ENCODE measurements around the gene RPL13A.
A peak's percentile ranks its signal among the peaks of the same experiment; 100 is the strongest.

Gene RPL13A

GRCh38 chr19:49503582-49503962, 16.2 kb downstream of the RPL13A start:
- Histone ChIP-seq H3K4me3 (no peak overlapping the region), H3K27ac (no peak overlapping the region), H3K9me3 (no peaks in the 10 kb centered on the region), H3K4me1 (peaks cover 0 to 22% (median 10%) of the 10 kb centered on the region in 4 donors), H3K36me3 (peaks cover 8 to 18% (median 17%) of the 10 kb centered on the region in 3 donors), H3K27me3 (no peaks in the 10 kb centered on the region)
- TF ChIP-seq, protein P1, sequence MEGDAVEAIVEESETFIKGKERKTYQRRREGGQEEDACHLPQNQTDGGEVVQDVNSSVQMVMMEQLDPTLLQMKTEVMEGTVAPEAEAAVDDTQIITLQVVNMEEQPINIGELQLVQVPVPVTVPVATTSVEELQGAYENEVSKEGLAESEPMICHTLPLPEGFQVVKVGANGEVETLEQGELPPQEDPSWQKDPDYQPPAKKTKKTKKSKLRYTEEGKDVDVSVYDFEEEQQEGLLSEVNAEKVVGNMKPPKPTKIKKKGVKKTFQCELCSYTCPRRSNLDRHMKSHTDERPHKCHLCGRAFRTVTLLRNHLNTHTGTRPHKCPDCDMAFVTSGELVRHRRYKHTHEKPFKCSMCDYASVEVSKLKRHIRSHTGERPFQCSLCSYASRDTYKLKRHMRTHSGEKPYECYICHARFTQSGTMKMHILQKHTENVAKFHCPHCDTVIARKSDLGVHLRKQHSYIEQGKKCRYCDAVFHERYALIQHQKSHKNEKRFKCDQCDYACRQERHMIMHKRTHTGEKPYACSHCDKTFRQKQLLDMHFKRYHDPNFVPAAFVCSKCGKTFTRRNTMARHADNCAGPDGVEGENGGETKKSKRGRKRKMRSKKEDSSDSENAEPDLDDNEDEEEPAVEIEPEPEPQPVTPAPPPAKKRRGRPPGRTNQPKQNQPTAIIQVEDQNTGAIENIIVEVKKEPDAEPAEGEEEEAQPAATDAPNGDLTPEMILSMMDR (IDR thresholded peaks at IDR 0.05): no peak
- DNase-seq: no peak
- intact Hi-C loops (cut with DNase I; ENCODE audit: low total_unique reads): loop anchor here (2.0 kb wide), 1 partner anchor 43 kb away; no protein-coding TSS in a partner anchor

DNA sequence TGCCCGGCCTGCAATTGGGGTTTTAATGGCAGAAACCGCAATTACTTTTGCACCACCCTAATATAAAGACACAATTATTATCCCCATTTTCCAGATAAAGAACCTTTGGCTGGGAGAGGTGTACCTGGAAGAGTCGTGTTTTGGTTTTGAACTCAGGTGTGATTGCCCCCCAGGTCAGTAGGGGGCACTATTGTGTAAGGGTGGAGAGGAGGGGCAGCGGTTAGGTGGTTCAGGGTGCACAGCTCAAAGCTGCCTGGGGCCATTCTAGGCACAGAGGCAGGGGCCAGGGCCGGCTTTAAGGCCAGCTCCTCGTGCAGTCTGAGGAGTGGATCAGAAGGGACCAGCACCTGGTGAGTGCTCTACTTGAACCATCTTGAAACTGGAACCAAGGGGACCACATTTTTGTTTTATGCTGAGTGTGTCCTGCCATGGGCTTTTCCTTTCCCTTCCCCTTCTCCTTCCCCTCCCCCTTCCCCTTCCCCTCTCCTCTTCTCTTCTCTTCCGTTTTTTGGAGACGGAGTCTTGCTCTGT, 19.2 kb downstream of the RPL13A start:
- peaks cover 0 to 3% (median 2%) of the 10 kb centered on the region in 4 donors for H3K4me1 ChIP-seq
- H3K4me3 ChIP-seq: no peak overlapping the region
- H3K27ac ChIP-seq: no peak overlapping the region
- no peaks in the 10 kb centered on the region for H3K9me3 ChIP-seq
- peak in 1 of 2 donors; percentile 54 for DNase-seq
- TF ChIP-seq, protein P1 (IDR thresholded peaks at IDR 0.05): peak; percentile 66 to 67
- intact Hi-C loops (cut with DNase I; ENCODE audit: low total_unique reads): no loop called here
- H3K27me3 ChIP-seq: no peaks in the 10 kb centered on the region
- H3K36me3 ChIP-seq: no peaks in the 10 kb centered on the region

DNA sequence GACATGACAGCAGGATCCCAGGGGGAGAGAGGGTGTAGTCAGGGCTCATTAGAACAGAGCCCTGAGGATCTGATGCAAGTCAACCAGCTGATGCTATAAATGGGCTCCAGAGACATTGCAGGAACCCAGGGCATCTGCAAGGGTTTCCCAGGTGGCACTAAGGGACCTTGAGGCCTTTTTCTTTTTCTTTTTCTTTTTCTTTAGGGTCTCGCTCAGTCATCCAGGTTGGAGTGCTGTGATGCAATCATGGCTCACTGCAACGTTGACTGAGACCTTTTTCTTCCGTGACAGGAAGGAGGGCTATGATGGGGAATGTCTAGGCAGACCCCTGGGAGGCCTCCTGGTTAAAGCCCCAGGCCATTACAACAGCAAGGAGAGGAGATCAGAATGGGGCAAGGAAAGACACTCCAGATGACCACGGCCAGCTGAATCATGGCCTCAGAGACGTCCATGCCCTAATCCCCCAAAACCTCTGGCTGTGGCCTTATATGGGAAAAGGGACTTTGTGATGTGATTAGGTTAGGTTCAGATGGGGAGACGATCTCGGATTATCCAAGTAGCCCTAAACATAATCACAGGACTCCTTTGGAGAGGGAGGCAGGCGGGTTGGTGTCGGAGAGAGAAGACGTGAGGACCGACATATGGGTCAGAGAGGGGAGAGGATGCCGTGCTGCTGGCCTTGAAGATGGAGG, 20.5 kb downstream of the RPL13A start:
- intact Hi-C loops (cut with DNase I; ENCODE audit: low total_unique reads): no loop called here
- TF ChIP-seq, protein P1 (IDR thresholded peaks at IDR 0.05): no peak

GRCh38 chr19:49512970-49513745, 25.8 kb downstream of the RPL13A start:
- no peak for DNase-seq
- Histone ChIP-seq H3K36me3 (peaks cover 0 to 12% (median 0%) of the 10 kb centered on the region in 3 donors), H3K4me3 (peak overlapping the region; percentile 68 to 82), H3K9me3 (no peaks in the 10 kb centered on the region), H3K4me1 (peaks cover 0 to 28% (median 19%) of the 10 kb centered on the region in 4 donors), H3K27me3 (no peaks in the 10 kb centered on the region), H3K27ac (peak overlapping the region; percentile 88 to 90)
- intact Hi-C loops (cut with DNase I; ENCODE audit: low total_unique reads): loop anchor here (5.0 kb wide), 1 partner anchor 164 kb away; the partner anchor contains the start of gene PRMT1
- TF ChIP-seq, protein P1 (IDR thresholded peaks at IDR 0.05): no peak

More for the DNA sequence above, 20.5 kb downstream of the RPL13A start:
- H3K4me1 ChIP-seq: peaks cover 0 to 12% (median 7%) of the 10 kb centered on the region in 4 donors
- no peak overlapping the region for H3K4me3 ChIP-seq
- H3K27ac ChIP-seq: no peak overlapping the region
- no peaks in the 10 kb centered on the region for H3K36me3 ChIP-seq
- DNase-seq: no peak
- H3K9me3 ChIP-seq: no peaks in the 10 kb centered on the region
- no peaks in the 10 kb centered on the region for H3K27me3 ChIP-seq

DNA sequence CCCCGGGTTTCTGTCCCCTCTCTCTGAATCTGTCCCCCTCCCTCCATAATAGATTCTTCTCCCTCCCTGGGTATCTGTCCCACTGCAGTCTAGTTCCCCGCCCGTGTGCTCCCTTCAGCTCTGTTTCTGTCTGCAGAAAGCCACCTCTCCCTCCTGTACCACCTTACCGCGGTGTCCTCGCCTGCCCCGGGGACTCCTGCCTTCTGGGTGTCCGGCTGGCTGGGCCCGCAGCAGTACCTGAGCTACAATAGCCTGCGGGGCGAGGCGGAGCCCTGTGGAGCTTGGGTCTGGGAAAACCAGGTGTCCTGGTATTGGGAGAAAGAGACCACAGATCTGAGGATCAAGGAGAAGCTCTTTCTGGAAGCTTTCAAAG, 26.3 kb downstream of the RPL13A start:
- no peaks in the 10 kb centered on the region for H3K9me3 ChIP-seq
- intact Hi-C loops (cut with DNase I; ENCODE audit: low total_unique reads): loop anchor here (5.0 kb wide), 1 partner anchor 164 kb away; the partner anchor contains the start of gene PRMT1
- DNase-seq: no peak

More for the DNA sequence above, 26.3 kb downstream of the RPL13A start:
- peak overlapping the region; percentile 88 to 90 for H3K27ac ChIP-seq
- H3K27me3 ChIP-seq: no peaks in the 10 kb centered on the region
- peaks cover 0 to 28% (median 19%) of the 10 kb centered on the region in 4 donors for H3K4me1 ChIP-seq
- H3K4me3 ChIP-seq: peak overlapping the region; percentile 68 to 82
- TF ChIP-seq, protein P1 (IDR thresholded peaks at IDR 0.05): no peak
- H3K36me3 ChIP-seq: peaks cover 0 to 16% (median 0%) of the 10 kb centered on the region in 3 donors
